Measurements from ENCODE around the gene METRNL.
"Not testable (repeated sequence)": the region's sequence is repeated elsewhere in the genome, so short reads cannot be mapped to it uniquely, and the experiment has no call there.

METRNL gene

GRCh38 chr17:83125515-83126274 lies 46.3 kb downstream of the METRNL start:
- DNase-seq, result no peak

- no peak for DNase-seq
Measured at GRCh38 chr17:83126275-83126811, 46.9 kb downstream of the METRNL start.

DNA sequence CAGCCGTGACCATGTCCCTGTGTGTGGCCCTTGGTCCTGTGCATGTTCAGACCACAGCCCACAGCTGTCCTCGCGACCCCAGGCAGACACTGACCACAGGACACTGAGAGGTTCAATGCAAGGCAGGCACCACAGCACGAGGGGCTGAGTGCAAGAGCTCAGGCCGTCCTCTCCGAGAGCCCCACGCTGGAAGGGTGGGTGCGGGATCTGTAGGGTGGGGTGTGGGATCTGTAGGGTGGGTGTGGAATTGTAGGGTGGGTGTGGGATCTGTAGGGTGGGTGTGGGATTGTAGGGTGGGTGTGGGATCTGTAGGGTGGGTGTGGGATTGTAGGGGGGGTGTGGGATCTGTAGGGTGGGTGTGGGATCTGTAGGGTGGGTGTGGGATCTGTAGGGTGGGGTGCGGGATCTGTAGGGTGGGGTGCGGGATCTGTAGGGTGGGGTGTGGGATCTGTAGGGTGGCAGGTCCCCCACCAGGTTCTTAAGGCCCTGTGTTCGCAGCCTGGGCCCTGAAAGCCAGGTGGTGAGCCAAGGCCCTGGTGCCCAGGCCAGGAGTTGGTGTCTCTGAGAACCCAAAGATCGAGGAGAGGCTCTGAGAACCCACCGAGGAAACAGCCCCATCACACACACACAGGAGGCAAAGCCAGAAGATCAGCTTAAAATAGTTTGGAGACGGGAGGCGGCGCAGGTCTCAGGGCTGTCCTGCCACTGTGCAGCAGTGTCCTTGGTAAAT lies 48.2 kb downstream of the METRNL start:
- no peak for DNase-seq

GRCh38 chr17:83128306-83129240 lies 49.2 kb downstream of the METRNL start:
- DNase-seq, result no peak

- no peak for DNase-seq
Measured at GRCh38 chr17:83129676-83130075, 50.3 kb downstream of the METRNL start.

DNA sequence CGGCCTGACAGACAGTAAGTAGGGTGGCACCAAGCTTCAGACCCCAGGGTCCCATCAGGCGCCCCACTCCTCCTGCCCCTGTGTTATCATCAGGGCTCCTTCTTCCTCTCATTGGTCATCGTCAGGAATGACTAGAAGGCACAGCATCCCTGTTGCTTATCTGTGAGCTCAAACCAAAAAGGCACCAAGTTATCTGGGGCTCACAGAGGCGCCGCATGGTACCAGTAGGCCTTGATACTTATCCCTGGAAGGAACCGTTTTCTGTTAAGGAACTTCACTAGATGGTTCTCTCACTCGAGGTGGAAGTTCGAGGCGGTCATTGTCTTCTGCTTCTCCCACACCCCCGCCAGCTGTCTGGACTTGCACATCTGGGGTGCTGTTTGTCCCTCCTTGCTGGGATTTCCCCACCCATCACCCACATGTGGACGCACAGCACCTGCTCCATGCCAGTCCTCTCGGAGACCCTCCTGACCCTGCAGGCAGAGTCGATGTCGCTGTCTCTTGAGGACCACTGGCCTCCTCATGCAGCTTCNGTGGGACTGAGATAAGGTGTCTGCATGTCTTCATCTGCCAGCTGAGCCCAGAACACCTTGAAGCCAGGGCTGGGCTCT lies 52.1 kb downstream of the METRNL start:
- DNase-seq, result no peak

- no peak for DNase-seq
Measured at GRCh38 chr17:83132251-83133081, 53.1 kb downstream of the METRNL start.

DNA sequence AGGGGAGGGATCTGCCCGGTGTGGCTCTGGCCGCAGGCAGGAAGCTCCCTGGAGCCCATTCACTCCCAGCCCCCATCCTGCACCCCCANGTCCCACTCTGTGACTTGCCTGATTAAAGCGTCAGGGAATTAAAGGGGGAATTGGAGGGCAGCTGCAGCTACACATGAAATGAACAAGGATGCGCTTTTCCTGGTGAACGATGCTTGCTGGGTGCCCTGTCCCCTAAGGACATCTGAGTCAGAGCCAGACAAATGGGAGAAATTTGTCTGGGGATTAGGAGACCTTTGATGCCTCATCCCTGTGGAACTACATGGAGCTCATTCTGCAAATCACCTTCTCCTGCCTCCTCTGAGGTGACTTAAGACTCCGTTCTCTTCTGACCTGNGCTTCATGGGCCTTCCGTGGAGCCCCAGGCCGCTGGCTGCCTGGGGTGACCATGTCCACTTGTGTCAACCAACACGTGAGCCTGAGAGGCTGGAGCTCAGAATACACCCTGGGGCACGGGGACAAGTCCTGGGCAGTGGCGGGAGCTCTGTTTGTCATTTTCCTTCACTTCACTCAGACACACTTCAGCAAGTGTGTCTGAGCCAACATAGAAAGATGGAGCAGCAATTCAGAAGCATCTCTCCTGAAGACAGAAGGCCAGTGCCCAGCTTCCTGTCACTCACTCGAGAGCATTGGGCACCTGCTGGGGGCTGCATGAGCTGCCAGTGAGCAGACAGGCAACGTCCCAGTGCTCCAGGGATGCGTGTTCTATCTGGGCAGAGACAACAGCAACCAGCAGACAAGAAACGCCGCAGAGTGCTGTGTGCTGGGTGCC lies 54.1 kb downstream of the METRNL start:
- no peak for DNase-seq

- not testable (repeated sequence) for DNase-seq
Measured at GRCh38 chr17:83134456-83134855, 55.0 kb downstream of the METRNL start.

DNA sequence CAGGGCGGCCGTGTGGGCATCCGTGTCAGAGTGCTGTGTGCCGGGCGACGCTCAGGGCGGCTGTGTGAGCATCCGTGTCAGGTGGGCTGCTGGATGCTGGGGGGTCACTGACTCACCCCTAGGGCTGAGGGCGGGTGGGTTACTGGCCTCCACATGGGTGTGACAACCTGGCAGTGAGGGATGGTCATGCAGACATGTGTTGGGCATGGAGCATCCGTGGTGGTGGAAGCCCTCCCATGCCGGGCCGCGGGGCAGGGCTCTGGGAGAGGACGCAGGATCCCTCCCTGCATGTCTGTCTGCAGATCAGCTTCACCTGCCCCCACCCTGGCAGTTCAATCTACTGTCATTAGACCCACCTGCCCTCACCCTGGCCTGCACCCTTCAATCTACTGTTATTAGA lies 56.3 kb downstream of the METRNL start:
- no peak for DNase-seq

- DNase-seq, result no peak
Measured at GRCh38 chr17:83136156-83136555, 56.7 kb downstream of the METRNL start.

GRCh38 chr17:83136931-83137330 lies 57.5 kb downstream of the METRNL start:
- DNase-seq, result no peak

GRCh38 chr17:83137523-83137922 lies 58.1 kb downstream of the METRNL start:
- DNase-seq, result no peak

DNA sequence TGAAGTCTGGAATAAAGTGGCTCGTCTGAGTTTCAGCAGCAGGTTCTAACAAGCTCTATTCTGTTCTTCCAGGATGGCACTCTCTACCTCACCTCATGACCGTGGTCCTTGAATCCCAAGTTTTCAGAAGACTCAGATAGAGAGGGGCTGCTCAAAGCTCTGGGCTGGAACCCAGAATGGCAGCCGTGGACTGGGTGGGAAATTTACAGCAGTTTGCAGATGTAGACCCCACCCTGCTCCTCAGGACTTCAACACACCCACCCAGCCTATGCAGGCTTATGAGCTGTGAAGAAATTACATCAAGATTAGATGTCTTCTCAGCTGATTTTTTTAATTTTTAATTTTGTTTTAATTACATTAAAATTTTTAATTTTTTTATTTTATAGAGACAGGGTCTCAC lies 59.4 kb downstream of the METRNL start:
- DNase-seq, result no peak

GRCh38 chr17:83139541-83140248 lies 60.3 kb downstream of the METRNL start:
- not testable (repeated sequence) for DNase-seq

GRCh38 chr17:83140249-83140566 lies 60.8 kb downstream of the METRNL start:
- not testable (repeated sequence) for DNase-seq

DNA sequence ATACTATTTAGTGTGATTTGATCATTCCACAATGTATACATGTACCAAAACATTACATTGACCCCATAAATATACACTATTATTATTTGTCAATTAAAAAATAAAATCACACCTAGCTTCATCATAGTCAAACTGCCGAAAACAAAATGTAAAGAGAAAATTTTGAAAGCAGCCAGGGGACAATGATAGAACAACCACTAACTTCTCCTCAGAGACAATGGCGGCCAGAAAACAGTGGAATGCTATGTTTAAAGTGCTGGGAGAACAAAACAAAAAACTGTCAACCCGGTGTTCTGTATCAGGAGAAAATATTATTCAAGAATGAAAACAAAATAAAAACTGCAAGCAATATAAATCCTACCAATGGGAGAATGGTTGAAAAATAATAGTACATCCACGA lies 63.2 kb downstream of the METRNL start:
- DNase-seq, result no peak

- no peak for DNase-seq
Measured at GRCh38 chr17:83143817-83144231, 64.4 kb downstream of the METRNL start.

Measured in activated CD4-positive, alpha-beta T cell treated with anti-CD3 and anti-CD28 coated beads, Interleukin-2, amount 50 U/mL, for 1 hour (primary cell).